ENCODE measurements around the gene SPEG. TPM values are rescaled to one million over a fixed set of nuclear protein-coding genes. Genes with fewer than 3 reads are reported as not detected.
A peak's percentile ranks its signal among the peaks of the same experiment; 100 is the strongest.

The SPEG gene
- total and polyA plus RNA-seq, 3 experiments from 2014 or later = 0.48 to 1.0 (median 0.94) TPM

DNA sequence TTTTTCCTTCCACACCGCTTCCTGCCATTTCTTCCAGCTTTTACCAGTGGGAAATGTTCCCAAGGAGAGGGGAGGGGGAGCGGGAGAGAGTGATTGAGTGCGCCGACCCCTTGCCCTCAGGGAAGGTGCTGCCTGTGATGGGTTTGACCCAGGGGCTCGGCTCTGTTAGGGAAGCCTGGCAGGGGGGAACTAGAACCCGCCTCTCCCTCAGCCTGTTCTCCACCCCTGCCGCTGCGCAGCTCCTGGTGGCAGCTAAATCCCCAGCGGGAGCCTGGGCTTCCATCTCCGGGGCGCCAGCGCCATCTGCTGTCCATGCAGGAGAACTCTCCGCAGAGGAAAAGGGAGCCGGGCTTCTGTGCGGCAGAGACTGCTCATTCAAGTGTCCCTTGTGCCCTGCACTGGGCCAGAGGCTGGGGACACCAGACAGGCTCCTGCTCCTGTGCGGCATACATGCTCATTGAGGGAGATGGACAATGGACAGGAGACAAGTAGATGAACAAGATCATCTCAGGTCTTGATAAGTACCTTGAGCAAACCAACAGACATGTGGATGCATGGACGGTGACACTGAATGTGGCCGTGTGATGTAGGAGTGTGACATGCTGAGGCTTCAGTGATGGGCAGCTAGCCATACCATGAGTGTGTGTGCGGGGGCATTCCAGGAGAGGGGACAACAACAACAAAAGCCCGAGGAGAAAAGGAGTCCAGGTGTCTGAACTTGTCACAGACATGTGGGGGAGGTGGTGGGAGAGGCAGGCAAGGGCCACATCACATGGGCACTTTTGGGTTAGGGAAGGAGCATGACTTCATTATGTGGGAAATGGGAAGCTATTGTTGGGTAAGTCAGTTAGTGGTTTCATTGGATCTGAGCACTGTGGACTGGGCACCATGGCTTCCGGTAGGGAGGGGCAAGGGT, 95.7 kb downstream of the SPEG start:
- ChIA-PET POLR2A (interaction anchor here (0.6 kb wide), 1 partner anchor 11 kb away, joined by 3 read pairs; no protein-coding TSS in a partner anchor), CTCF (interaction anchor here (0.6 to 7.4 kb wide), 45 partner anchors 10 to 548 kb away, joined by 3 to 102 read pairs (median 4); partner anchors contain the start of genes ASIC4, CHPF, DNAJB2 and DNPEP)
- Histone ChIP-seq H3K4me1 (ENCODE audit: insufficient read depth, low read length) (peaks cover 4% of the 10 kb centered on the region), H3K27me3 (ENCODE audit: insufficient read depth, low read length, poor library complexity, severe bottlenecking) (peaks cover 23% of the 10 kb centered on the region), H3K9me3 (ENCODE audit: low read length) (no peaks in the 10 kb centered on the region), H3K36me3 (ENCODE audit: insufficient read depth, low read length) (no peaks in the 10 kb centered on the region), H3K27ac (ENCODE audit: low read depth, low read length) (no peak overlapping the region), H3K4me3 (ENCODE audit: low read length) (no peak overlapping the region)
- peaks cover 0 to 4% (median 0%) of the 10 kb centered on the region in 3 donors for H3K4me1 Mint-ChIP-seq
- DNase-seq = peak; percentile 75 to 87 (median 77)
- H3K27me3 Mint-ChIP-seq = peaks cover 25 to 73% of the 10 kb centered on the region in 2 donors
- no peaks in the 10 kb centered on the region for H3K36me3 Mint-ChIP-seq
- peak overlapping the region in 1 of 8 donors; percentile 45 for H3K27ac Mint-ChIP-seq
- H3K4me3 Mint-ChIP-seq = no peak overlapping the region
- no peaks in the 10 kb centered on the region for H3K9me3 Mint-ChIP-seq

- Histone ChIP-seq H3K4me3 (ENCODE audit: low read length) (no peak overlapping the region), H3K4me1 (ENCODE audit: insufficient read depth, low read length) (peaks cover 4% of the 10 kb centered on the region), H3K9me3 (ENCODE audit: low read length) (no peaks in the 10 kb centered on the region), H3K27ac (ENCODE audit: low read depth, low read length) (no peak overlapping the region), H3K36me3 (ENCODE audit: insufficient read depth, low read length) (no peaks in the 10 kb centered on the region), H3K27me3 (ENCODE audit: insufficient read depth, low read length, poor library complexity, severe bottlenecking) (peaks cover 16% of the 10 kb centered on the region)
- Mint-ChIP-seq H3K4me1 (peaks cover 0 to 4% (median 0%) of the 10 kb centered on the region in 3 donors), H3K9me3 (no peaks in the 10 kb centered on the region), H3K27ac (peak overlapping the region in 1 of 8 donors; percentile 69), H3K36me3 (no peaks in the 10 kb centered on the region), H3K27me3 (peaks cover 20 to 62% of the 10 kb centered on the region in 2 donors), H3K4me3 (no peak overlapping the region)
- CTCF ChIA-PET = interaction anchor here (0.8 to 7.4 kb wide), 14 partner anchors 10 to 550 kb away, joined by 3 to 102 read pairs (median 4); partner anchors contain the start of genes CHPF, GMPPA, STK11IP and TMEM198
- POLR2A ChIA-PET = no interaction called here
- DNase-seq = no peak
Observed at GRCh38 chr2:219531639-219532377, 97.2 kb downstream of the SPEG start.

- ChIA-PET CTCF (interaction anchor here (0.8 to 7.4 kb wide), 7 partner anchors 9 to 130 kb away, joined by 3 to 102 read pairs (median 4); partner anchors contain the start of genes CHPF, GMPPA and TMEM198), POLR2A (no interaction called here)
- Mint-ChIP-seq H3K36me3 (no peaks in the 10 kb centered on the region), H3K4me1 (peaks cover 0 to 4% (median 0%) of the 10 kb centered on the region in 3 donors), H3K9me3 (no peaks in the 10 kb centered on the region), H3K27me3 (peaks cover 20 to 57% of the 10 kb centered on the region in 2 donors), H3K4me3 (no peak overlapping the region), H3K27ac (no peak overlapping the region)
- Histone ChIP-seq H3K4me1 (ENCODE audit: insufficient read depth, low read length) (peaks cover 4% of the 10 kb centered on the region), H3K27me3 (ENCODE audit: insufficient read depth, low read length, poor library complexity, severe bottlenecking) (peaks cover 16% of the 10 kb centered on the region), H3K4me3 (ENCODE audit: low read length) (no peak overlapping the region), H3K27ac (ENCODE audit: low read depth, low read length) (no peak overlapping the region), H3K36me3 (ENCODE audit: insufficient read depth, low read length) (no peaks in the 10 kb centered on the region), H3K9me3 (ENCODE audit: low read length) (no peaks in the 10 kb centered on the region)
- no peak for DNase-seq
Observed at GRCh38 chr2:219532378-219532649, 97.7 kb downstream of the SPEG start.

DNA sequence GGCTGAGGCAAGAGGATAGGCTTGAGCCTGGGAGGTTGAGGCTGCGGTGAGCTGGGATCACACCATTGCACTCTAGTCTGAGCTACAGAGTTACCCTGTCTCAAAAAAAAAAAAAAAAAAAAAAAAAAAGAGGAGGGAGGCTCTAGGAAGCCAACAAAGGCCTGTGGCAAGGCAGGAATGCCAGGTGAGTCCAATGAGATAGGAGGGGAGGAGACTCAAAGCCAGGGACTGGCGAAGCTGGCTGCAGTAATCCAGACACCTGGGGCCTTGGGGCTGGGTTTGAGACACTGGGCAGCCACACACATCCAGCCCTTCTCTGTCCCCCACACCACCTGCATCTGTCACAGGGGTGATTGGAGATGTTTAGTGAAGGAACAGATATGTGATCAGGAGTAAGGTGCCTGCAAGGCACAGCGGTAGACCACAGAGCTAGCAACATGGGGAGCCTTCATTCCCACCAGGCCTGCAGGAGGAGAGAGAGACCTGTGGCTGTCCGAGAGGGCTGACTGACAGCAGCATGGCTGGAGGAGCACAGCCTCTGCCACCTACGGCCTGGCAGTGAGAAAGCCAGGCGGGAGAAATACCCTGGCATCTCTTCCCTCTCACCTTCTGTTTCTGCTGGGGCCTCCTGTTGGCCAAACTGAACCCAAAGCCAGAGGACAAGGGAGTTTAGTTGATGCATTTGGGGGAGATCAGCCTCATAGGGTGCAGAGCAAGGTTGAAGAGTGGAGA, 99.5 kb downstream of the SPEG start:
- H3K27me3 Mint-ChIP-seq = peaks cover 9 to 42% of the 10 kb centered on the region in 2 donors
- Histone ChIP-seq H3K4me1 (ENCODE audit: insufficient read depth, low read length) (peaks cover 4% of the 10 kb centered on the region), H3K36me3 (ENCODE audit: insufficient read depth, low read length) (no peaks in the 10 kb centered on the region), H3K27ac (ENCODE audit: low read depth, low read length) (no peak overlapping the region), H3K4me3 (ENCODE audit: low read length) (no peak overlapping the region), H3K9me3 (ENCODE audit: low read length) (no peaks in the 10 kb centered on the region), H3K27me3 (ENCODE audit: insufficient read depth, low read length, poor library complexity, severe bottlenecking) (peaks cover 16% of the 10 kb centered on the region)
- H3K9me3 Mint-ChIP-seq = no peaks in the 10 kb centered on the region
- peak overlapping the region in 1 of 7 donors; percentile 51 for H3K4me3 Mint-ChIP-seq
- ChIA-PET CTCF (interaction anchor here (0.7 to 6.0 kb wide), 2 partner anchors 7 to 58 kb away, joined by 3 to 44 read pairs; partner anchors contain the start of genes CHPF and TMEM198), POLR2A (interaction anchor here (0.5 kb wide), 1 partner anchor 142 kb away, joined by 3 read pairs; no protein-coding TSS in a partner anchor)
- H3K27ac Mint-ChIP-seq = peak overlapping the region in 1 of 8 donors; percentile 75
- DNase-seq = no peak
- peaks cover 0 to 3% (median 0%) of the 10 kb centered on the region in 3 donors for H3K36me3 Mint-ChIP-seq
- H3K4me1 Mint-ChIP-seq = peaks cover 0 to 4% (median 0%) of the 10 kb centered on the region in 3 donors

DNA sequence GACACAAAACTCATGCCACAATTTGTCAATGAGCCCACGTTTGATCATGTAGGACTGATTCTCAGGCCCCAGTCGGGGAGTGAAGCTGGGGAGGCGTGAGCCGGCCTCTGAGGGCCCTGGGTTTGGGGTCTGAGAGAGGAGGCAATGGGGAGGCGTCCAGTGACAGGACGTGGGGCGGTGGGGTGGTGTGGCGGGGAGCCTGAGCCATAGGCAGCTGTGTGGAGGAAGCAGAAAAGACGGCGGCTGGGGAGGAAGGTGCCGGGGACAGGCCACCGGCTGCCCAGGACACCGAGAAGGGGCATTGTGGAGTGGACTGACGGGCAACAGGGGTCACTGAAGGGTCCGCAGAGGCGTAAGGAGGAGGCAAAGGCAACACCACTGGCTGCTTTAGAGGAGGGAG, 101.8 kb downstream of the SPEG start:
- Mint-ChIP-seq H3K36me3 (peaks cover 0 to 12% (median under 1%) of the 10 kb centered on the region in 3 donors), H3K27me3 (peaks cover 0 to 19% of the 10 kb centered on the region in 2 donors), H3K9me3 (no peaks in the 10 kb centered on the region), H3K4me3 (no peak overlapping the region), H3K4me1 (peaks cover 4 to 5% (median 4%) of the 10 kb centered on the region in 3 donors), H3K27ac (no peak overlapping the region)
- no peaks in the 10 kb centered on the region for H3K9me3 ChIP-seq (ENCODE audit: low read length)
- no peaks in the 10 kb centered on the region for H3K27me3 ChIP-seq (ENCODE audit: insufficient read depth, low read length, poor library complexity, severe bottlenecking)
- no peak overlapping the region for H3K27ac ChIP-seq (ENCODE audit: low read depth, low read length)
- no peaks in the 10 kb centered on the region for H3K36me3 ChIP-seq (ENCODE audit: insufficient read depth, low read length)
- H3K4me1 ChIP-seq (ENCODE audit: insufficient read depth, low read length) = peaks cover 3% of the 10 kb centered on the region
- CTCF ChIA-PET = interaction anchor here (2.1 kb wide), 1 partner anchor 41 kb away, joined by 8 read pairs; a partner anchor contains a TSS
- DNase-seq = no peak
- H3K4me3 ChIP-seq (ENCODE audit: low read length) = no peak overlapping the region
- POLR2A ChIA-PET = no interaction called here

DNA sequence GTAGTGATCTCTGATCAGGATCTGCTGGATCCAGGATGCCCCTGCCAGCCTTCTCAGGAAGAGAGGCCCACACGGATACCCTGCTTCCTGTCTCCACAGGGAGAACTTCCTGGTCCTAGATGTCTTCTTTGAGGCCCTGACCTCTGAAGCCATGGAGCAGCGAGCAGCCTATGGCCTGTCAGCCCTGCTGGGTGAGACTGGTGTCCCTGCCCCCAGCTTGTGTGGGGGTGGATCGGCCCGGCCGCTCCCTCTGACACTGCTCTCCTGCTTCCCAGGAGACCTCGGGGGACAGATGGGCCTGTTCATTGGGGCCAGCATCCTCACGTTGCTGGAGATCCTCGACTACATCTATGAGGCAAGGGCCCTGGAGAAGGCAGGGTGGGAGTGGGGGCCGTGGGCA, 102.3 kb downstream of the SPEG start:
- Histone ChIP-seq H3K36me3 (ENCODE audit: insufficient read depth, low read length) (no peaks in the 10 kb centered on the region), H3K4me1 (ENCODE audit: insufficient read depth, low read length) (peaks cover 8% of the 10 kb centered on the region), H3K9me3 (ENCODE audit: low read length) (no peaks in the 10 kb centered on the region), H3K27ac (ENCODE audit: low read depth, low read length) (no peak overlapping the region), H3K4me3 (ENCODE audit: low read length) (no peak overlapping the region), H3K27me3 (ENCODE audit: insufficient read depth, low read length, poor library complexity, severe bottlenecking) (no peaks in the 10 kb centered on the region)
- no peak overlapping the region for H3K4me3 Mint-ChIP-seq
- H3K27me3 Mint-ChIP-seq = peaks cover 1 to 15% of the 10 kb centered on the region in 2 donors
- H3K4me1 Mint-ChIP-seq = peaks cover 5 to 10% (median 7%) of the 10 kb centered on the region in 3 donors
- peak overlapping the region in 1 of 8 donors; percentile 32 for H3K27ac Mint-ChIP-seq
- ChIA-PET POLR2A (no interaction called here), CTCF (interaction anchor here (2.1 kb wide), 1 partner anchor 41 kb away, joined by 8 read pairs; a partner anchor contains a TSS)
- no peak for DNase-seq
- H3K36me3 Mint-ChIP-seq = peaks cover 0 to 12% (median 2%) of the 10 kb centered on the region in 3 donors
- no peaks in the 10 kb centered on the region for H3K9me3 Mint-ChIP-seq

DNA sequence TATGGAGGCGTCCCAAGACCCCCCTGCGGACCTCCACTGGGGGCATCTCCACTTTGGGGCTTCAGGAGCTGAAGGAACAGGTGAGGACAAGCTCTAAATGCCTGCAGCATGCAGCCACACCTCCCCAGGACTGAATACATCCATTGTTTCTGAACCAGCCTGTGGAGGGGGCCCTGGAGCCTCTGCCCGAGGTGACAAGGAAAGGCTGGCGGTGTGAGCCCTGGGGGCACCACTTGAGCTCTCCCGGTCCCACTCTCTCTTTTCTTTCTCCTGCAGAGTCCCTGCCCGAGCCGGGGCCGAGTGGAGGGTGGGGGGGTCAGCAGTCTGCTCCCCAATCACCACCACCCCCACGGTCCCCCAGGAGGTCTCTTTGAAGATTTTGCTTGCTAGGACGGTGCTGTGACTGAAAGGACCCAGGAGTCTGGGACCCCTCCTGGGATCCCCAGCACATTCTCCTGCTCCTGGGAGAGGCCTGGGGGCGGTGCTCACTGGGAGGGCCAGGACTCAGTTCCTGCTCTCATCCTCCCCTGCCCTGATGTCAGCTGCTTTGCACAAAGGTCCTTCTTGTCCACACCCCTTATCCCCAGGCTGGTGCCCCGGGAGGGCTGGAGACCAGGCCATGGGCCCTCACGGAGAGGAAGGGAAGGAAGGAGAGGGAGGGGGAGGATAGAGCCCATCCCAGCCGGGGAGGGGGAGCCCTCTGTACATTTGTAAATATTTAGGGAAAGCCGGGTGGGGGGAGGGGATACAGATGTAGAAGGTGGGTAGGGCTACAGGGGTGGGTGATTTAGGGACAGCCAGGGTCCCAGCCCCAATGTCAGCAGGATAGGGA, 103.2 kb downstream of the SPEG start:
- ChIA-PET POLR2A (no interaction called here), CTCF (interaction anchor here (2.1 to 6.7 kb wide), 2 partner anchors 7 to 42 kb away, joined by 8 to 44 read pairs; a partner anchor contains a TSS)
- H3K9me3 ChIP-seq (ENCODE audit: low read length) = no peaks in the 10 kb centered on the region
- no peaks in the 10 kb centered on the region for H3K27me3 ChIP-seq (ENCODE audit: insufficient read depth, low read length, poor library complexity, severe bottlenecking)
- H3K27ac ChIP-seq (ENCODE audit: low read depth, low read length) = no peak overlapping the region
- no peaks in the 10 kb centered on the region for H3K9me3 Mint-ChIP-seq
- H3K4me3 Mint-ChIP-seq = no peak overlapping the region
- peaks cover 0 to 12% (median 2%) of the 10 kb centered on the region in 3 donors for H3K36me3 Mint-ChIP-seq
- peaks cover 17% of the 10 kb centered on the region for H3K4me1 ChIP-seq (ENCODE audit: insufficient read depth, low read length)
- DNase-seq = no peak
- H3K36me3 ChIP-seq (ENCODE audit: insufficient read depth, low read length) = no peaks in the 10 kb centered on the region
- H3K27me3 Mint-ChIP-seq = peaks cover 1 to 10% of the 10 kb centered on the region in 2 donors
- H3K4me3 ChIP-seq (ENCODE audit: low read length) = no peak overlapping the region
- H3K4me1 Mint-ChIP-seq = peaks cover 13 to 19% (median 16%) of the 10 kb centered on the region in 3 donors
- no peak overlapping the region for H3K27ac Mint-ChIP-seq

Measured in CD8-positive, alpha-beta memory T cell (primary cell).